HG02610 (cell line): ENCODE data around the gene UBA1.
"Not testable (repeated sequence)": the region's sequence is repeated elsewhere in the genome, so short reads cannot be mapped to it uniquely, and the experiment has no call there.

Experiments
- ATAC-seq: cut with Tn5 transposase; IDR thresholded peaks from one replicate; pipeline ENCODE4 v1.9.1; 2021; ENCODE audit warnings: mild to moderate bottlenecking, moderate library complexity; ENCODE audit not compliant: unreplicated experiment

Gene UBA1

GRCh38 chrX:47247999-47248320 is 54.3 kb downstream of the UBA1 start:
- ATAC-seq = no peak

GRCh38 chrX:47248576-47248975 is 54.9 kb downstream of the UBA1 start:
- no peak for ATAC-seq

GRCh38 chrX:47250017-47250347 is 56.4 kb downstream of the UBA1 start:
- no peak for ATAC-seq

DNA sequence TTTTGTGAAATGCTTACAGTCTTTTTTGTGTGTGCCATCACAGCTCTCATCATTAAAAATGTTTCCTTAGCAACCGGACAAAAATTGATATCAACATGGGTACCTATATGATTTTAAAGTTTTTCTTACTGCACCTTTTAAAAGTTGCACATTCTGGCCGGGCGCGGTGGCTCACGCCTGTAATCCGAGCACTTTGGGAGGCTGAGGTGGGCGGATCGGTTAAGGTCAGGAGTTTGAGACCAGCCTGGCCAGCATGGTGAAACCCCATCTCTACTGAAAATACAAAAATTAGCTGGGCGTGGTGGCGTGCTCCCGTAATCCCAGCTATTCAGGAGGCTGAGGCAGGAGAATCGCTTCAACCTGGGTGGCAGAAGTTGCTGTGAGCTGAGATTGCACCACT is 64.0 kb downstream of the UBA1 start:
- ATAC-seq = not testable (repeated sequence)
